NT2/D1 (cell line): Measurements from ENCODE around the gene SPDYE16.
"Not testable (repeated sequence)": the region's sequence is repeated elsewhere in the genome, so short reads cannot be mapped to it uniquely, and the experiment has no call there.

Experiments
- SUZ12 ChIP-seq: IDR thresholded peaks from 2 replicates; pipeline ENCODE4 v1.6.1; 2011; ENCODE audit not compliant: insufficient read length, insufficient read depth; ENCODE audit errors: extremely low read depth
- YY1 ChIP-seq: IDR thresholded peaks from 2 replicates; pipeline ENCODE4 v1.6.1; 2011; ENCODE audit not compliant: insufficient read length, insufficient read depth
- ZNF274 ChIP-seq: IDR thresholded peaks from 2 replicates; pipeline ENCODE4 v1.6.1; 2011; ENCODE audit warnings: mild to moderate bottlenecking, low read depth, low read length

- not testable (repeated sequence) for TF ChIP-seq YY1, ZNF274, SUZ12
These were observed 6.1 kb upstream of the SPDYE16 start for GRCh38 chr7:76549025-76549854.
